ENCODE measurements around the gene GRAMD1A.
"Not testable (repeated sequence)": the region's sequence is repeated elsewhere in the genome, so short reads cannot be mapped to it uniquely, and the experiment has no call there.

GRAMD1A gene

DNA sequence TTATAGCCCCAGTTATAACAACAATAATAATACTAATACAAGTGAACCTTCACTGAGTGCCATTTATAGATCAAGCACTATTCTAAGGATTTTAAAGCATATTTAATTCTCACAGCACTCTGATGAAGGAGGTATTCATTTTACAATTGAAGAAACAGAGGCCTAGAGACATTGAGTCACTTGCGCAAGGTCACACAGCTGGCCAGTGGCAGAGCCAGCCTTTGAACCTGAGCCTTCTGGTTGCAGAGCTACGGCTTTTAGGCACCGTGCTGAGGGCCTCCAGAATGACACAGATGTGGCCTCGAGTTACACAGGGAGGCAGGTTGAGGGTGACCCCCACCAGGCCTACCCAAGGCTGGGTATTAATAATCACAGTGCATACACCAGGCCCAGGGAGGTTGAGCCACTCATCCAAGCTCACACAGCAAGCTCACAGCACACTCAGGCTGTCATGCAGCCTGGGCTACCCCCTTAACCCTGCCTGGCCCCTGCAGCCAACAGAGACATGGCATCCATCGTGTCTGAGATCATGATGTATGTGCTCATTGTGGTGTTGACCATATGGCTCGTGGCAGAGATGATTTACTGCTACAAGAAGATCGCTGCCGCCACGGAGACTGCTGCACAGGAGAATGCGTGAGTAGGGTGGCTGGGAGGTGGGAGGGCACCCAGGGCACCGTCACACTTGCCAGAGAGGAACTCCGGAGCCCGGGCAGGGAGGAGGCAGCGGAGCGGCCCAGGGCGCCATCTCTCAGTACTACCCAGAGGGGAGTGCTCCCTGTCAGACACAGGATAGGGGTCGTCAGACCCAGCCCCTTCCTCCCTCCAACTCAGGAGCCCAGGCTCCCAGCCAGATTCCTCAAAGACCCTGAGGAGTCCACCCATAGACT lies 38.7 kb downstream of the GRAMD1A start:
- DNase-seq: peak; percentile 82

DNA sequence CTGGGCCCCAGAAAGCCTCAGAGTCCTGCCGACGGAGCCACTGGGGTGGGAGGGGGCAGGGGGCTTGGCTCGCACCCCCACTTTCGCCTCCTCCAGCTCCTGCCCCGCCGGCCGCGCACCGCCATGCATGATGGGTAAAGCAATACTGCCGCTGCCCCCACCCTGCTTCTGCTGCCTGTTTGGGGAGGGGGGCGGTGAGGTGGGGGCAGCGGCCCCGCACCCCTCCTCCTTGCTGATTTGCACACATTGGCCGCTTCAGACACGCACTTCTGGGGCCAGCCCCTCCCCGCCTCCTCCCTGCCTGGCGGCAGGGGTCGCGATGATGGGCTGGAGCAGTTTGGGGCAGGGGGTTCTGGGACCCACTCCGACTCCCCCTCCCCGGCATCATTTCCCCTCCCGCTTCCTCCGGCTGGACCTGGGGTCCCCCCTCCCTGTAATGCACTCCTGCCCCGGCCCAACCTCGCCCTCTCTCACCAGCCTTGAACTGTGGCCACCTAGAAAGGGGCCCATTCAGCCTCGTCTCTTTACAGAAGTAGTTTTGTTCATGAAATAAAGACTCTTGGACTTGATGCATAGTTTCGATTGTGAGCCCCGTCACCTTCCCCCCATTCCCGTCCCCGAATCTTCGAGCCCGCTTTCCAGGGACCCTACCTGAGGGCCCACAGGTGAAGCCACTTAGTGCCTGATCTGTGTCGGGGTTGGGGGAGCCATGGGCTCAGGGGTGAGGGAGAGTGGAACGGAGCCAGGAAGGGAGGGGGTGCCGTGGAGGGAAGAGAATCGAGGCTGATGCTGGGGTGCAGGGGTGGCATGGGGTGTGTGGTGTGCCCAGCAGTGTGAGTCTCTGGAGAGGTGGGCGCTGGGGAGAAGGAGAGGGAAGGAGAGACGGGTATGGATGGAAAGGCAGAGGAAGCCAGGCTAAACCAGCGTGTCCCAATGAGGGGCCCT lies 40.0 kb downstream of the GRAMD1A start:
- no peak for DNase-seq

DNA sequence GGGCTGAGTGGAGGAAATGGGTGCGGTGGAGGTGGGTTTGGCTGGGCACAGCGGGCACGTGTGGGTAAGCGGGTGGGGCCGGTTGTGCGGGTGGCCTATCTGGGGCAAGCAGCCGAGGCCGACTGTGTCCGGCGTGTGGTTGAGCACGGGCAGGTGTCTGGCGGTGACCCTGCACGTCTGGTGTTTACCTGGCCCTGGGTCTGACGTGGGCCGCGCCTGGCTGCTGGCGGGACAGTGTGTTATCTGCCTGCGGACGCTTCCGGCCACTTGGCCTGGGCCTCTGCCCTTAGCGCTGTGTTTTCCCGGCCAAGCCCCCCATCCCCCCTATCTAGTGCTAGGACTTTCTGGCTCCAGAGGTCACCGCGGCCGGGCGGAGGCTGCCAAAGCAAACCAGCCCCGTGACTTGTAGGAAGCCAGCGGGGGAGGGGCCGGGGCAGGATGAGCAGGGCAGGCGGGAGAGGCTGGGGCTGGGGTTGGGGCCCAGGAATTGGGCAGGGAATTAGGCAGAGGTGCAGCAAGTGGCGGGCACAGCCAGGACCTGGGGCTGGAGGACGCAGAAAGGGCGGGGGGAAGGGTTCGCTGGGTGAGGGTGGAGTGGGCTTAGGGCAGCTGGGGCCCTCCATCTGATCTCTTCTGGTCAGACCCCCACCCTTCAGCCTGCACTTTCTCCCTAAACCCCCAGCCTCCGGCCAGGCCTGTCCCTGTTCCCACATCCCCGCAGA lies 40.9 kb downstream of the GRAMD1A start:
- DNase-seq: no peak

DNA sequence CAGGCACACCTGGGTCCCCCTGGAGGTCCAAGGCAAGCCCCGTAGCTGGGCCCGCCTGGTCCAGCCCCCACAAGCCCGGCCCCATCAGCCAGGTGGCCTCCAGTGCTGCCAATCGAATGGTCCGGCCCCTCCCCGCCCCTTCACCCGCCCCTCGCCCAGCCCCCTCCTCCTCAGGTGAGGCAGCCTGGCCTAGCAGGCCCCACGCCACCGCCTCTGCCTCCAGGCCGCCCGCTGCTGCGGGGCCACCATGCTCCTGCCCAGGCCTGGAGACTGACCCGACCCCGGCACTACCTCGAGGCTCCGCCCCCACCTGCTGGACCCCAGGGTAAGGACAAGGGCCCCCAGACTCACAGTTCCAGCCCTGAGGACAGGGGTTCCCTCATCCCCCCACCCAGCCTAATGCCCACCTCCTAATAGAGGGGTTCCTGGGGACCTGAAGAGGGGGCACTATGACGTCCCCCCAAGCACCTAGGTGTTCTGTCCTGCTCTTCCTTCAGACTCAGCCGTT lies 41.5 kb downstream of the GRAMD1A start, which contains the start of gene HPN:
Gene HPN (plus strand): TSS at position 174 of the 508 bp plus-strand sequence. CDS start 786 bp downstream, outside the sequence.
- no peak for DNase-seq

DNA sequence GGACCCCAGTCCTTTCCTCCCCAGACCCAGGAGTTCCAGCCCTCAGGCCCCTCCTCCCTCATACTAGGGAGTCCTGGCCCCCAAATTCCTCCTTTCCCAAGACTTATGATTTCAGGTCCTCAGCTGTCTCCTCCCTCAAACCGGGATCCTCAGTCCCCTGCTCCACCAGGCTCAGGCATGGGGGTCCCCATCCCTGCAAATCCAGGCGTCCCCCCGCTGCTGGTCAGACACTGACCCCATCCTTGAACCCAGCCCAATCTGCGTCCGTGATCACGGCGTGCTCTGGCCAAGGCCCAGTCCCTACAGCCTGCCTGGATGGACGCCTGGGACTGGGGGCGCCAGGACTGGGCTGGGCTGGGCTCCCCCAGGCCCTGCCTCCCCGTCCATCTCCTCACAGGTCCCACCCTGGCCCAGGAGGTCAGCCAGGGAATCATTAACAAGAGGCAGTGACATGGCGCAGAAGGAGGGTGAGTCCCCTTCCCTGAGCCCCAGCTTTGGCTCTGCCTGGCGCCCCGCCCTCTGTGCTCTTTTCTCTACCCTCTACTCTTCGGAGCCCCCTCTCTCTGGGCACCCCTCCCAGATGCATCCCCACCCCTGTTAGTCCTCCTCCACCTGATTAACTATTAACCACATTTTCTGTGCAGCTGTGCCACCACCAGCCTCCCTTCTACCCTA lies 42.1 kb downstream of the GRAMD1A start:
- no peak for DNase-seq

DNA sequence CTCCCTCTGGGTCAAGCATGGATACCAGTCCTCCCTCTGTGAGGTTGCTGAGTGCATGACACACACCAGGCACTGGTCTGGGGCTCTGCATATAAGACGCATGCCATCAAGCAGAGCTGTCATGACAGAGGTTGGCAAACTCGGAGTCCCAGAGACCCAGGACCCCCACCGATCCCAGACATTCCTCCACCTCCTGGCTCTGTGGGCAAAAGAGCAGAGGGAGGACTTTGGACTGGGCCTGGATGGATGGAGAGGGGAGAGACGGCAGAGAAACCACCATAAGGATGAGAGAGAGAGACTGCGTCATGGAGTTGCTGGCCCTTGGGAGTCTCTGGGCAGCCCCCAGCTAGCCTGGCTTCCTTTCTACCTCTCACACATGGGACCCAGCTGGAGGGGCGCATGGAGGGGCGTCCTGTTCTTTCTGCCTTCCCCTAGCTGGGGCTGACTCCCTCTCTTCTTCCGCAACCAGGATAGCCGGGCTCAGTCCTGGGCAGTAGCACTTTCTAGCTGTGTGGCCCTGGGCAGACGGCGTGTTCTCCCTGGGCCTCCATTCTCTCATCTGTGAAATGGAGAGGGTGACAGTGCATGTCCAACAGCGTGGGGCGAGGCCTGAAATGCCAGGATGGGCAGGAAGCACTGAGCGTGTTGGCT lies 43.0 kb downstream of the GRAMD1A start:
- DNase-seq: no peak

DNA sequence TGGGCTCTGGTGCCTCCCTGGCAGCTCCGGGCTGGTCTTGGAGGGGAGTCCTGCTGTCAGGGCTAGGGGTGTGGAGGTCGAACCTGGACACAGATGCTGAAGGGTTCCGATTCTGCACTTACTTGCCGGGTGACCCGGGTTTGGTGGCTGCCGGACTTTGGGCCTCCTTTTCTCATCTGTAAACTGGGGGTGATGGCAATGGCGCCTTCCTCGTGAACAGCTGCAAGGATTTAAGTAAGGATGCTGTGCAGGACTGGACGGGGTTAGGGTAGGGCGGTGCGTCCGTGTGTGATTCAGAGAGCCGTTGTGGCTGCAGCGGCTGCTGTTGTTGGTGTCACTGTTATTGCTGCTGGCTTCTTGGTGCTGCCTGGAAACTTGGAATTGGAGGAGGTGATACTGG lies 43.8 kb downstream of the GRAMD1A start:
- DNase-seq: no peak

DNA sequence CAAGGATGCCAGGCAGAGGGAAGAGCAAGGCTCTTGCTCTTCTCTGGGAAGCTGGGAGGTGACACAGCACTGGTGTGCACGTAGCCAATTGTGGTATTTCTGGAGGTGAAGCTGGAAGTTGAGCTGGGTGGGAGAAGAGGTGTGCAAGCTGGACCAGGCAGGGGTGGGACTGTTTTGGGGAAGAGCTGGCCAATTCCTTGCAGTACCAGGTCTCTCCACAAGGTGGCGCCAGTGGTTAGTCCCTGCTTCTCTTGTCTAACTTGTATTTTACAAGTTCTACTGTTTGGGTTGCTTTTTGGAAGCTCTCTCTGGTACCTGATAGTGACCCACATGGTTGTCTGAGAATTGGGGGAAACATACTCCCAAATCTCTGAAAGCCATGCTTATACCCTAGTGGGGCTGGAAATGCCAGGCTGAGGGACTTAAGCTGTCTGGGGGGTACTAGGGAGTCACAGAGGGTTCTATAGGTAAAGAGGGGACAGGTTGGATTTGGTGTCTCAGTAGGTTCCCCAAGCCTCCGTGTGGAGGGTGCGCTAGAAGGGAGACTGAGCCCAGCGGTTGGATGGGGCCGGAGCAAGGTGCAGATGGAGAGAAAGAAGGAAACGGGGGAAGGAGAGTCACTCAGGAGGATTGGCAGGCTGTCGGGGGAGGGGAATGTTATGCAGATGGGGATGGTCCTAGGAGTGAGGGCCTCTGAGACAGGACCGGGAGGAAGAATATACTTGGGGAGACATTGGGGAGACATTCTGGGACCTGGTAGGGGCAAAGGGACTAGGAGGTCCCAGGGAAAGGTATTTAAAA lies 44.4 kb downstream of the GRAMD1A start:
- DNase-seq: peak; percentile 14

DNA sequence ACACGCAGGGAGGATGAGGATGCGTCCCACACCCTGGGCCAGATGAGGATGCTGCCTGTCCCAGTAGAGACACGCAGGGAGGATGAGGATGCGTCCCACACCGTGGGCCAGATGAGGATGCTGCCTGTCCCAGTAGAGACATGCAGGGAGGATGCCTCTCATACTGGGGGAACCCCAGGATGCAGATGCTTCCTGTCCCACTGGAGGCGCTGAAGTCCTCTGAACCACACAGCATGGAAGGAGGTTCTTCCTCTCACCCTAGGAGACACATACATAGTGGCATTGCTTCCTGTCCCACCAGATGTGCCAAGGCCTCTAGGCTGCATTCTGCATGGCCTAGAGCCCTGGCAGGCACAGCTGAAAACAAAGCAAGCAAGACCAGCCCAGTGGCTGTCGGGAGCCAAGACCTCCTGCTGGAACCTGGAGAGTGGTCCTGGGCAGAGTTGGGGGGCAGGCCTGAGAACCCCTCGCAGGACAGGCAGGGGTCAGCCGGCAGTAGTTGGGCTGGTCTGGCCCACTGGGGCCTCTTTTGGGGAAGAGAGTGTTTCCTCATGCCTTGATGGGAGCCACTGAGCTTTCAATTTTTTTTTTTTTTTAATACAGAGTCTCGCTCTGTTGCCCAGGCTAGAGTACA lies 45.7 kb downstream of the GRAMD1A start:
- DNase-seq: peak; percentile 24

DNA sequence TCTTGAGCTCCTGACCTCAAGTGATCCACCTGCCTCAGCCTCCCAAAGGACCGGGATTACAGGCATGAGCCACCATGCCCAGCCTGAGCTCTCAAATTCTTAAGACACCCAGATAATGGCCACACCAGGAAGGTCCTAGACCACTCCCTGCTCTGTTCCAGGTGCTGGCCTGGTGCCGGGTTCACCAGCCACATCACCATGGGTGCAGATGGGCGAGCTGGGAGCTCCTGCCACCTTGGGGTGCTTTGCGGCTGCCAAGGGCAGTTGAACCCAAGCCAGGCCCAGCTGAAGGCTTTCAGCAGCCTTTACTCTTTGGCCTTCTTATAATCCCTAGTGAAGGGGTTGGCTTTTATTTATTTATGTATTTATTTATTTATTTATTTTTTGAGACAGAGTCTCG lies 46.3 kb downstream of the GRAMD1A start:
- DNase-seq: no peak

DNA sequence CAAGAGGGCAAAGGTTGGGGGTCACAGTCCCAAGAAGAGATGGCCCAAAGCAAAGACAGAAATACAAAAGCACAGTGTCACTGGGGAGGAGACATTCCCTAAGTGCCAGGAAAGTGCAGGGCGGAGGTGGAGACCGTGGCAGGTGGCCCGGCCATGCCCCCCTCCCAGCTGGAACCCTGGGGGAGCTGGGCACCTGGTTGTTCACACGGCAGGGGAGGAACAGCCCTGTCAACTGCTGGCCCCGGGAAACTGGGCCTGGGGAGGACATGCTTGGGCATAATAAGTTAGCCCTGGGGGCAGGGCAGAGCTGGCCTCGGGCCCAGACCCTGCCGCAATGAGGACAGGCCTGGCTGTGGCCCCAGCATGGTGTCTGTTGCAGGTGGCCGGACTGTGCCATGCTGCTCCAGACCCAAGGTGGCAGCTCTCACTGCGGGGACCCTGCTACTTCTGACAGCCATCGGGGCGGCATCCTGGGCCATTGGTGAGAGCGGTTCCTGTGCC lies 48.8 kb downstream of the GRAMD1A start:
- peak; percentile 25 for DNase-seq

DNA sequence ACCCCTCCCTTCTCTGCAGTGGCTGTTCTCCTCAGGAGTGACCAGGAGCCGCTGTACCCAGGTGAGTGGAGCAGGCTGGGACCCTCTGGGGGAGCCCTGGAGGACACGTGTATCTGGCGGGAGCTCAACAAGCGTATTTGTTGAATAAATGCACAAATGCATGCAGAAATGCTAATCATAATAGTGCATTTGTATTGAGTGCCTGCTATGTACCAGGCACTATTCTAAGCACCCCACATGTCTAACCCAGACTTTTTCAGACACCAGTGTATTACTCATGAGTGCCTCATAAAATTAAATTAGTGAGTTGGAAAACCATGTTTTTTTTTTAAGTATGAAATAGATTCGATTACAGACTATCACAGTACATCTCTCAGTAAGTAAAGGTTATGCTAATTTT lies 49.3 kb downstream of the GRAMD1A start:
- no peak for DNase-seq

DNA sequence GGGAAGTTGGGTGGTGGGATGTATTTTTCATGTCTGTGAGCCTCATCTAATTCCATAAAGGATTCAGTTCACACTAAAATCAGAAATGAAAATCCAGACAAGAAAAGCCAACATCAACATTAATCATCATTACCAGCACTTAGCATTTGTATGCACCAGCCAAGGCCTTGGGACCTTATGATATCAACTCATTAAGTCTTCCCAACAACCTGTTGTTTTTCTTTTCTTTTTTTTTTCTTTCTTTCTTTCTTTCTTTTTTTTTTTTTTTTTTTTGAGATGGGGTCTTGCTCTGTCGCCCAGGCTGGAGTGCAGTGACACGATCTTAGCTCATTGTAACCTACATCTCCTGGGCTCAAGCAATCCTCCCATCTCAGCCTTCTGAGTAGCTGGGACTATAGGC lies 50.5 kb downstream of the GRAMD1A start:
- DNase-seq: not testable (repeated sequence)

DNA sequence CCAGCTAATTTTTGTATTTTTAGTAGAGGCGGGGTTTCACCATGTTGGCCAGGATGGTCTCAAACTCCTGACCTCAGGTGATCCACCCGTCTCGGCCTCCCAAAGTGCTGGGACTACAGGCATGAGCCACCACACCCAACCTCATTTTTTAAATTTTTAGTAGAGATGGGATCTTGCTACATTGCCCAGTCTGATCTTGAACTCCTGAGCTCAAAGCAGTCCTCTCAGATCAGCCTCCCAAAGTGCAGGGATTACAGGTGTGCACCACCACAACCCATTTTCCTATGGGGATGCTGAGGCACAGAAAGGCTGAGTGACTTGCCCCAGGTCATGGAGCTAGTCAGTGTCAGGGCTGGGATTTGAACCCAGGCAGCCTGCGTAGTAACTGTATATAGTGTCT lies 51.1 kb downstream of the GRAMD1A start:
- DNase-seq: not testable (repeated sequence)

DNA sequence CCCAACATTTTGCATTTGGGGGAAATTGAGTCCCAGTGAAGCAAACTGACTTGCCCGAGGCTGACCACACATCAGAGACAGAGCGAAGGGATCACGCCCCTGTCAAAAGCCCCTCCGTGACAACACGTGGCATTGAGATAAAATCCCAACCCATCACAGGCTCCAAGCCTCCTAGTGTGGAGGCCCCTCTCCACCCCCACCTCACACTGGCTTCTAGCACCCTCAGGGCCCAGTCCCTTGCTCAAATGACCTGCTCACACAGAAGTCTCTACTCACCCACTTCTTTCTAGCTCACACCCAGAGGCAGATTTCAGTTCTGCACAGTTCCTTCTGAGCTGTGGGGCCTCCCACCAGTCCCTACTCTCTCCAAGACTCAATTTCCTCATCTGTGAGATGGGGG lies 51.7 kb downstream of the GRAMD1A start:
- DNase-seq: no peak

DNA sequence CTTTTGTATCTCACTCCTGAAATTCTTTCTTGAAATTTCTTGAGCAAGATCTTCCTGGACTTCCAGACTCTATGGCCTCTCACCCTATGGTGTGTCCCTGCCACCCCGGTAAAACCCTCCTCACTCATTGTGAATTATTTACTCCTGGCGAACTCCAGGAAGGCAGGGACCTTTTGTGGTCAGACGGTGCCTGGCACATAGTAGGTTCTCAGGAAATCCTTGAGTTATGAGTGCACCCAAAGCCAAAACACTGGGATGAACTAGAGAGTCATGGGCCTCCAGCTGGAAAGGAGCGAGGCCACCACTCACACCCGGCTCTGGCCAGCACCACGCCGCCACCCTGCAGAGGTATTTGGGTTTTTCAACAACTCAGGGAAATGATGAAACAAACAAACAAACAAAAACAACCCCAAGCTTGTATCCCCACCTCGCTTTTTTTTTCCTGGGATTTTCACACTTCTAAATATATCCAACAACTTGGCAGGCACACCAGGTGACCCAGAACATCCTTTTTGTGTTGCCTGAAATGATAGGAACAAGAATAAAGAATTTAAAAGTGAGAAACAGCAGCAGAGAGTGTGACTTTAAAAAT lies 52.6 kb downstream of the GRAMD1A start:
- DNase-seq: no peak

DNA sequence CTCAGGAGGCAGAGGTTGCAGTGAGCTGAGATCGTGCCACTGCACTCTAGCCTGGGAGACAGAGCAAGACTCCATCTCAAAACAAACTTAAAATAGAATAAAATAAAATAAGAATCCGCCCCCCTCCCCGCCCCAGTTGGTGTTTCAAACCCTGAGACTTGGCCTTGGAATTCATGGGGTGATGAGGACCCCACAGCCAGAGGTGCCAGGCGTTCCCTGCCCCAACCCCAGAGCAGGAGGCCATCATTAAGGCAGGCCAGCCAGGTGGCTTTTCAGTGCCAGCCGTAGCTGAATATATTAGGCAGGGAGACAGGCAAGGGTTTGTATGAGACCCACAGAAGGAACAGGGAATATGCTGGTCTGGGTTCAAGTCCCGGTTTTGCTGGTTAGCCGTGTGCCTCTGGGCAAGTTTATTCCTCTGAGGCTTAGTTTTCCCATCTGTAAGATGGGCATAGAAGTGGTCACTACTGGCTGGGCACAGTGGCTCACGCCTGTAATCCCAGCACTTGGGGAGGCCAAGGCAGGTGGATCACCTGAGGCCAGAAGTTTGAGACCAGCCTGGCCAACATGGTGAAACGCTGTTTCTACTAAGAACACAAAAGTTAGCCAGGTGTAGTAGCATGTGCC lies 53.7 kb downstream of the GRAMD1A start:
- no peak for DNase-seq

DNA sequence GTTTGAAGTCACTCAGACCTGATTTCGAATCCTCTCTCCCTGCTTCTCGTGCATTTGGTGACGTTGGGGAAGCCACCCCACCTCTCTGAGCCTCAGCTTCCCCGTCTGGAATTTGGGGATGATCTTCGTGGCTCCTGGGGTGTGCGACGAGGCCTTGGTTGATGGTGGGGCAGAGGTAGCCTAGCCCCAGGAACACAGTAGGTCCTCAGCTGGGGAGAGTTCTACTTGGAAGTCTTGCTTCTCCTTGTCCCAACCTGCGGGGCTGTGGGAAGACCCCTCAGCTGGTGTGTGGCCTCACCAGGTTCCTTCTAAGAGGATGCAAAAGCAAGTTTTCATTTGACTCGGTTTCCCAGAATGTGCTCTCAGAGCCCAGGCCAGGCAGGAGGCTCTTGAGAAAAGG lies 54.5 kb downstream of the GRAMD1A start:
- DNase-seq: no peak

DNA sequence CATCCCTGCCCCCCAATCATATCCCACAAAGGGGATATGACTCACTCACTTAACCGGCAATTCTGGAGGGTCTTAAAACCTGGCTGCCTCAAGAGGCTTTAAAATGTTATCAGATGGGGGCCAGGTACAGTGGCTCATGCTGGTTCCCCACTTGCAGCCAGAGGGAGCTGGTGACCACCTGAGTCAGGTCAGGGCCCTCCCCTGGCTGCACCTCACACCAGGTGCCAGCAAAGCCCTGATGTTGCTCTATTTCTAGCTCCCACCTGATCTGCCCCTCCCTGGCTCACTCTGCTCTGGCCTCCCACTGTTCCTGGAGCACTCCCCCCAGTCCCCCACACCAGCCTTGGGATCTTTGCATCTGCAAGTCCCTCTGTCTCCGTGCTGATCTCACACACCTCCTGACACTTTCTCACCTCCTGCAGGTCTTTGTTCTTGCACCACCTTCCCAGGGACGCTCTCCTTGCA lies 55.6 kb downstream of the GRAMD1A start:
- peak; percentile 28 for DNase-seq
